Measurements from ENCODE around the gene SDHAF2.

SDHAF2 gene

GRCh38 chr11:61411589-61411988, 18.3 kb upstream of the SDHAF2 start:
- DNase-seq (ENCODE audit: low read depth) = no peak
- no peak overlapping the region for H3K4me3 ChIP-seq (ENCODE audit: control insufficient read depth, low read depth, low read length)
- TF ChIP-seq CTCF (conservative IDR thresholded peaks at IDR 0.05; ENCODE audit: control insufficient read depth, insufficient read depth, low read depth, low read length) = no peak

- TF ChIP-seq CTCF (conservative IDR thresholded peaks at IDR 0.05; ENCODE audit: control insufficient read depth, insufficient read depth, low read depth, low read length) = no peak
- no peak overlapping the region for H3K4me3 ChIP-seq (ENCODE audit: control insufficient read depth, low read depth, low read length)
- peak; percentile 70 for DNase-seq (ENCODE audit: low read depth)
Measured at GRCh38 chr11:61413496-61413895, 16.4 kb upstream of the SDHAF2 start.

GRCh38 chr11:61414547-61414946, 15.4 kb upstream of the SDHAF2 start:
- no peak for DNase-seq (ENCODE audit: low read depth)
- no peak overlapping the region for H3K4me3 ChIP-seq (ENCODE audit: control insufficient read depth, low read depth, low read length)
- no peak for TF ChIP-seq CTCF (conservative IDR thresholded peaks at IDR 0.05; ENCODE audit: control insufficient read depth, insufficient read depth, low read depth, low read length)

- no peak overlapping the region for H3K4me3 ChIP-seq (ENCODE audit: control insufficient read depth, low read depth, low read length)
- no peak for TF ChIP-seq CTCF (conservative IDR thresholded peaks at IDR 0.05; ENCODE audit: control insufficient read depth, insufficient read depth, low read depth, low read length)
- no peak for DNase-seq (ENCODE audit: low read depth)
Measured at GRCh38 chr11:61415381-61415780, 14.5 kb upstream of the SDHAF2 start.

- no peak overlapping the region for H3K4me3 ChIP-seq (ENCODE audit: control insufficient read depth, low read depth, low read length)
- DNase-seq (ENCODE audit: low read depth) = no peak
- TF ChIP-seq CTCF (conservative IDR thresholded peaks at IDR 0.05; ENCODE audit: control insufficient read depth, insufficient read depth, low read depth, low read length) = no peak
Measured at GRCh38 chr11:61416941-61417340, 13.0 kb upstream of the SDHAF2 start.

GRCh38 chr11:61417670-61418069, 12.3 kb upstream of the SDHAF2 start:
- H3K4me3 ChIP-seq (ENCODE audit: control insufficient read depth, low read depth, low read length) = no peak overlapping the region
- peak; percentile 28 for DNase-seq (ENCODE audit: low read depth)
- no peak for TF ChIP-seq CTCF (conservative IDR thresholded peaks at IDR 0.05; ENCODE audit: control insufficient read depth, insufficient read depth, low read depth, low read length)

GRCh38 chr11:61418136-61418535, 11.8 kb upstream of the SDHAF2 start:
- peak; percentile 15 for DNase-seq (ENCODE audit: low read depth)
- no peak for TF ChIP-seq CTCF (conservative IDR thresholded peaks at IDR 0.05; ENCODE audit: control insufficient read depth, insufficient read depth, low read depth, low read length)
- H3K4me3 ChIP-seq (ENCODE audit: control insufficient read depth, low read depth, low read length) = no peak overlapping the region

All from fibroblast of mammary gland (primary cell).